Stimulated activated CD8-positive, alpha-beta memory T cell treated with anti-CD3 and anti-CD28 coated beads, Interleukin-4, amount 100 ng/mL, for 48 hours (primary cell): Measurements from ENCODE around the gene GPHA2.
"Not testable (repeated sequence)": the region's sequence is repeated elsewhere in the genome, so short reads cannot be mapped to it uniquely, and the experiment has no call there.

Source experiments
- DNase-seq: peaks from one replicate; pipeline ENCODE4 v3.0.0-alpha.2; 2020

GPHA2 gene, protein sequence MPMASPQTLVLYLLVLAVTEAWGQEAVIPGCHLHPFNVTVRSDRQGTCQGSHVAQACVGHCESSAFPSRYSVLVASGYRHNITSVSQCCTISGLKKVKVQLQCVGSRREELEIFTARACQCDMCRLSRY

DNA sequence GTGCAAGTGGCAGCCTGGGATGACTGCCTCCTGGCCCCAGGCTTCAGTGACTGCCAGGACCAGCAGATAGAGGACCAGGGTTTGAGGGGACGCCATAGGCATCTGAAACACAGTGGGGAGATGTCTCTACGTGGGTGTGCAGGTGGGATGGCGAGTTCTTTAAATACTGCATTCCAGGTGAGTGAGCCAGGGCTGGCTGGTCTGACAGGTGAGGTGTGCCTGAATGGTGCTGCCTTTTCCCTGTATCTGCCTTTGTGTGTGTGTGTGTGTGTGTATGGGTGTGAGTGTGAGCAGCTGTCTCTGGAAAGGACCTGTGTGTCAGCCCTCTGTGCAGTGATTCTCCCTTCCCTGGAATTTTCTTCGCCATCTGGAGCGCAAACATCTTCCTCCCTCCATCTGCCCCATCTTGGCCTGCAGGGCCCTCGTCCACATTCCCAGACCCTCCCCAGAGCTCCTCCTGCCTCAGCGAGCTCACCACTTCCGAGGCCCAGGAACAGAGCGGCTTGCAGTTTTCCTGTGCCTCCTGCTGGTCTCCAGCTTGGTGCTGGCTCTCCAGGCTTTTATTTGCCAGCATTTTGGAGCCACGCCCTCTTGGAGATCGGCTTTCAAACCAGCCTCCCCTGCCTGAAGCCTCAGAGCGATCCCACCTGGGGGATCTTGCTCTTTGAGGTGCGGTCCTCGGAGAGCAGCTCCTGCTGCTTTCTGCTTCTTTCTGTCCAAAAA is at the start of gene GPHA2:
Gene GPHA2, minus strand, starts transcription at position 535 of the 723 bp plus-strand sequence. Its CDS starts 433 bp downstream, at position 102.
- no peak for DNase-seq

DNA sequence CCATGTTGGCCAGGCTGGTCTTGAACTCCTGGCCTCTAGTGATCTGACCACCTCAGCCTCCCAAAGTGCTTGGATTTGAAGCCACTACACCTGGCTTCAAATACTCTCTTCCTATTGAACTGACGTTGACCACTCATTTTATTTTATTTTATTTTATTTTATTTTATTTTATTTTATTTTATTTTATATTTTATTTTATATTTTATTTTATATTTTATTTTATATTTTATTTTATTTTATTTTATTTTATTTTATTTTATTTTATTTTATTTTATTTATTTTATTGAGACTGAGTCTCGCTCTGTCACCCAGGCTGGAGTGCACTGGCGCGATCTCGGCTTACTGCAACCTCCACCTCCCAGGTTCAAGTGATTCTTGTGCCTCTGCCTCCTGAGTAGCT is 47.6 kb upstream of the GPHA2 start:
- not testable (repeated sequence) for DNase-seq

DNA sequence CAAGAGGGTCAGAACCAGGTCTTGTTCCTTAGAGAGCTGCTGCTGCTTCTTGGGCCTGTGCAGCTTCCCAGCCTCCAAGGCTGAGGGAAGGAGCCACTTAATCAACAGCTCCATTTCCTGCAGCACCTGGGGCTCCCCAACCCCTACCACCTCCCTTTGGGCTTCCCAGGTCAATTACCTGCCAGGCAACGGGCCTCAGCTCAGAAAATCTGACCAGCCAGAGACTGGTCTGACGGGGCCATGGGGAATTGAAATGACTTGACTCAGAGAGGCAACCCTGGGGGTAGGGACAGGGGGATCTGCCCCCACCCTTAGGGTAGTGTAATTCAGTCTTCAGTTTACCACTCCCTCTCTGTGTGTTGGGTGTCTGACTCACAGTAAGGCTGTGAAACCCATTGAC is 41.0 kb upstream of the GPHA2 start:
- no peak for DNase-seq

DNA sequence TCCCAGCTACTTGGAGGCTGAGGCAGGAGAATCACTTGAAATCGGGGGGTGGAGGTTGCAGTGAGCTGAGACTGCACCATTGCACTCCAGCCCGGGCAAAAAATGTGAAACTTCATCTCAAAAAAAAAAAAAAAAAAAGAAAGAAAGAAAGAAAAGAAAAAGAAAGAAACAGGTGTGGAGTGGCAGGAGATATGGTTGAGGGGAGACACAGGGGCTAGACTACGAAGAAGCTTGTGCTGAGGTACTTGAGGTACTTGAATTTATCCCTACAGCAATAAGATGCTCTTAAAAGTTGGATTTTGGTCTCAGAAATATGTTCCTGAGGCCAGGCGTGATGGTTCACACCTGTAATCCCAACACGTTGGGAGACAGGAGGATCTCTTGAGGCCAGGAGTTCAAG is 38.4 kb upstream of the GPHA2 start:
- no peak for DNase-seq

DNA sequence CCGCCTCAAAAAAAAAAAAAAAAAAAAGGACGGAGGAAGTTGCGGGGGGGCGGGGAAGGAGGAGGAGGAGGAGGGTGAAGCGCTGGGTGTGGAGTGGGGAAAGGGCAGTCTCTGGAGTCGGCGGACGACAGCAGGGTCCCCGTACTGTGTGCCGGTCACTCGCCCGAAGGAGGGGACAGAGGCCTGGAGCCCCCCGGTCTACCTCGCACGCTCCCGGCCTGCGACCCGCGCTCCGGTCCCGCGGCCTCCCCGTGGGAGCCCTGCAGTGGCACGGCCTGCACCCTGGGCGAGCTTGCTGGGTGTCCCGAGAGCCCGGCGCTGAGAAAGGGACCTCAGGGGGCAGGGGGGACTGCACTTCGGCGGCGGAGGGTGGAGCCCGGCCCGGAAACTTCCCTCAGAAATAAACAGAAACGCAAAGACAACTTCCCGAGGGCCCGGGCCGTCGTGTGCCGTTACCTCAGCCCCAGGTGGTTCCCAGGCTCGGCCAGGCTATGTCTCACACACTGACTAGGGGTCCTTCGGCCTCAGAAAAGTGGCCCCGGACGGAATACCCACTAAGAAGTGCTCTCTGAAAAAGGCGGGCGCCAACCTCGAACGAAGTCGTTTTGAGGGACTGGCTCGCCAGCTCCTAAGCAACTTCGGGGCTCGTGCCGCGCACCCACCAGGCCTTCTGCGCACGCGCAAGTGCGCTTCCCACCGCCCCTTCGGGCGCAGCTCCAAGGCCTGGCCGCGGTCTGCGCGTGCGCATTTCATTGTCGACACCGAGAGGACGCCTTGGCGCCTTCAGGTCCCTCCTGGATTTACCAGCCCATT is 35.9 kb upstream of the GPHA2 start, which contains the start of gene MAJIN:
Gene MAJIN, minus strand, starts transcription at position 688 of the 813 bp plus-strand sequence. CDS start 12,703 bp downstream, outside the sequence.
- peak; percentile 92 for DNase-seq

DNA sequence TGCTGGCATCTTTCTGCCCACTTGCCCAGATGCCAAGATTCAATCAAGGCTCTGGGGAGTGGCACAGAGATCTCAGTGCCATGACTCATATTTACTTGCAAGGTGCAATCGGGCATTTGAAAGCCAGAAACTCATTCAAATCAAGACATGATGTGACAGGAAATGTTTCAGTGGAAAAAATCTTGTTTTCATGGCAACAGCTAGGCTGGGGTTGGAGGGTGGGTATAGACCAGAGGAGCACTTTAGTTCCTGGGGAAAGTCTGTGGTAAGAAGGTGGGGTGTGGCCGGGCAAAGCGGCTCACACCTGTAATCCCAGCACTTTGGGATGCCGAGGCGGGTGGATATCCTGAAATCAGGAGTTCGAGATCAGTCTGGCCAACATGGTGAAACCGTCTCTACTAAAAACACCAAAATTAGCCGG is 35.0 kb upstream of the GPHA2 start:
- peak; percentile 55 for DNase-seq

DNA sequence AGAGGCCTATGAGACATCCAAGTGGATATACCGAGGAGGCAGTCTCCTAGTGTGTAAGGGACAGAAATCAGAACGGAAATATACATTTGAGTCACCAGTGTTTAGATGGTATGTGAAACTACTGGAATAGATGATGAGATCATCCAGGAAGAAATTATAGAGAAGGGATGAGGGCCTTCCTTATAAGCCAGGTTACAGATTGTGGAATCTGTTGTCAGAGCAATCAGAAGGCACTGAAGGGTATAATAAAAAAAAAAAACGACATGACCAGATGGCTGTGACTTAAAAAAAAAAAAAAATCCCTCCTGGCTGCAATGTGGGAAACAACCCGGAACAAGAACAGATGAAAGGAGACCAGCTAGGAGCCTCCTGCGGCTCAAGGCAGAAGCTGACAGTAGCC is 33.5 kb upstream of the GPHA2 start:
- DNase-seq: no peak

DNA sequence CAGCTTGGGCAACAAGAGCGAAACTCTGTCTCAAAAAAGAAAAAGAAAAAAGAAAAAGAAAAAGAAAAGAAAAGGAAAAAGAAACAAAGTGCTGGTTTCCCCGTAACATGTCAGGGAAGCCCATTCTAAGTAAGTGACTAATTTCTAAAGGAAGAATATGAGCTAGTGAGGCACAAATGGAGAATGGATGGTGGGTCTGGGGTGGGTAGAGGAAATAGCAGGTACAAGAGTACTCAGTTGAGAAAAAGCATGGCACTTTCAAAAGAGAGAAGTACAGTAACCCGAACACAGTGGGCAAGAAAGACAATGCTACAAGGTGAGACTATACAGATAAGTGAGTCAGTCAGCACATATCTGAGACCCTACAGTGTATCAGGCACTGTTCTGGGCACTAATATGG is 31.7 kb upstream of the GPHA2 start:
- no peak for DNase-seq

DNA sequence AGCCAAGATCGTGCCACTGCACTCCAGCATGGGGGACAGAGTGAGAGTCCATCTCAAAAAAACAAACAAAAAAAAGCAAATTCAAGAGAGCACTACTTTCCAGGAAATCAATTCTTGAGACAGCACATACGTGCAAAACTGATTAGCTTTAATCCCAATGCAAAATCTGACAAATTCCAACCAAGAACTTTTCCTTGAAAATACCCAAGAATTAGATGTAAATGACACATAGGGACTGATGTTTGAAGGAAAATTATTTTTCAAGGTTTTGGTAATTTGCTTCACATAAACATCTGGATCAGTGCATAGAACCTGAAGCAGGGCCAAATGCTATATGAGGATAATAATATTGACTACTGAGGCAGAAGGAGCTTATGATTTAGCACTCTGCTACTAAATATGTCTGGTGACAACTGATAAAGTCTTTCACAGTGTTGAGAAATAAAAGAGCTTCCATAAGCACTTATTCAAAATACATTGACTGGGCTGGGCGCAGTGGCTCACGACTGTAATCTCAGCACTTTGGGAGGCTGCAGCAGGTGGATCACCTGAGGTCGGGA is 27.5 kb upstream of the GPHA2 start:
- no peak for DNase-seq

DNA sequence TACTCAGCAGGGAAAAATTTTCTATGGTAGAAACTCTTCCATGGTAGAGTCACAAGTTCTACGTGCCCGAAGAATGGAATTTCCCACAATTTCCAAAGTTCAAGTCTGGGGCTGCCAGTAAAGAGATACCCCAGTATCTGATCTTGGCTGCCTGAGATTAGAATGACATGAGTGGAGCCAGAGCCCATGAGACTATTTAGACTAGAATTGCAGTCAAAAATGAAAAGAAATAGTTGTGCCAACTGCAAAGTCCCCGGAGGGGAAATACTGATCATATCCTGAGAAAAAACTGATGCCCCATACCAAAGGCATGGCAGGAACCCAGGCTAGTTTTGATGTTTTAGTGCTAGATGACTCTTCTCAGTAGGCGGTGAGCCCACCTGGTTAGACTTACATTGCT is 25.0 kb upstream of the GPHA2 start:
- DNase-seq: no peak

DNA sequence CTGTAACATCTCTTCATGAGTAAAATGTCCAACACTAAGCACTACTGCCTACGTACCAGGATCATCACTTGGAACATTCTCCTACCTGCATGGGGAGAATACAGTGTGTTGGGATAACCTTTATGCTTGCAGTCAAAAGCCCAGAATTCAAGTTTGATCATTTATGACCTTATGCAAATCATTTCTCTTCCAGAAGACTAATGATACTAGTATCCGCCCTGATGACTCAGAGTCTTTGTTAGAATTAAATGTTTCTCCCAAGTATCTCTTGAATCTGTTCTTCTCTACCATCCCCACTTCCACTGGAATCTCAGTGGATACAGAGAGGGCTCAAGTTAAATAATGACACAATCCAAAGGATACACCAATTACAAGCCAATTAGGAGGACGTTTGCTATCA is 23.8 kb upstream of the GPHA2 start:
- no peak for DNase-seq

DNA sequence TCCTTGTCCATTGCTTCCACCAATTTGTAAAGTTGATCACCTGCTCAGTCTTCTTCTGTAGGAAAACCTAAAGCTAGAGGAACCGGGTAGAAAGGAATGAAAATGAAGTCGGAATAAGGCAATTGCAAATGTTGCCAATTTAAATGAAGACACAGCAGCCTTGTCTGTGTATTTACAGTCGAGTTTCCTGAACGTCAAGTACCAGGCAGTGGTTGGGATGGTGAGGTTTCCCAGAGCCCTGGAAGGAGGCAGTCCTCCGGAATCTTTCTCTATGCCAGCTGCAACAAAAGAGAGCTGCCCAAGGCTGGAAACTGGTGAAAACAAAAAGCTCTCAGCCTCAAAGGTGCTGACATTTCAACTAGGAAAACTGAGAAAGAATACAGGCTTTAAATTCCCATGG is 18.5 kb upstream of the GPHA2 start:
- DNase-seq: no peak

DNA sequence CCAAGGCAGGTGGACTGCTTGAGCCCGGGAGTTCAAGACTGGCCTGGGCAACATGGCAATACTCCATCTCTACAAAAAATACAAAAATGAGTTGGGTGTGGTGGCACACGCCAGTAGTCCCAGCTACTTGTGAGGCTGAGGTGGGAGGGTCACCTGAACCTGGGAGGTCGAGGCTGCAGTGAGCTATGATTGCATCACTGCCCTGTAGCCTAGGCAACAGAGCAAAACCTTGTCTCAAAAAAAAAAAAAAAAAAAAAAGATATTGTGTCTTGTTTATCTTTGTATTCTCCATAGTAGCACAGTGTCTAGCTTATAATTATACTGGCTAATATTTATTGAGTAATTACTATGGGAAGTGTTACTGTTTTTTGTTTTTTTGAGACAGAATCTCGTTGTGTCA is 15.8 kb upstream of the GPHA2 start:
- no peak for DNase-seq

DNA sequence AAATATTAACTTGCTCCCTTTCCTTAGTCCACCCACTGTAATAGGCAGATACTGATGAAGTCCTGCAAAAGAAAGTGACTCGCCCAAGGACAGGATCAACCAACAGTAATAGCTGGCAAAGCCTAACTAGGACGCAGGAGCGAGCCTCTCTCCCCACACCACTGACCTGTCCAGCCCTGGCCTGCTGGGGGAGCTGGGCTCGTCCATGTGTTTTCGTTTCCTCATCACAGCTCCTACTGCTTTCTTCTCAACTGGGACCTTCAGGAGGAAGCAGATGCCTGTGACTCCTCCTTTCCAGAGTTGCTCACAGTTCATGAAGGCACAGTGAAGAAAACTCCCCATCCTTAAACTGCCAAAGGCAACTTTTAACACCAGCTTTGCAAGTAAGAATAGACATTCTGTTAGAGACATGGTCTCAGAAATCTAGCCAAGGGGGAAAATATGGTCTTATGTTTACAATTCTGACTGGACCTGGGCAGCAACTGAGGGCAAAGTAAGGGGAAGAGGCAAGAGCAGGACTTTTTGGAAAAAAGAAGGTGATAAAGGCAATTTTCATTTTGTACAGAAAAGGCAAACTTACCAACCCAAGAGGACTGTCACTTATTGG is 11.6 kb upstream of the GPHA2 start:
- DNase-seq: no peak

DNA sequence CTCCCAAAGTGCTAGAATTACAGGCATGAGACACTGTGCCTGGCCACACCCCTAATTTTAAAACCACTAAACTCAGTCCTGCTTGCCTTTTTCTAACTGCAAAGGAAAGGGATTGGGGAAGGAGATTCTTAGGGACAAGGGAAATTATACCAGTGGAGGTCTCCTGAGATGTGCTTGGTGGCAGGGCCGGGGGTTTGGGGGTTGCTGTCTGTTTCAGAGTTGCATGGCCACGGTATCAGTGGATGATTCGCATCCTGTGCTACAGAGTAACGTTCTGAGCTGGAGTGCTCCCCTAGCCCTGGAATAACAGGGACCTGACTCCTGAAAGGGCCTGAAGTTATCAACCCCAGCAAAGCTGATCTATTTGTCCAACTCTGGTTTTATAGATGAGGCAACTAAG is 846 bp upstream of the GPHA2 start:
- no peak for DNase-seq

DNA sequence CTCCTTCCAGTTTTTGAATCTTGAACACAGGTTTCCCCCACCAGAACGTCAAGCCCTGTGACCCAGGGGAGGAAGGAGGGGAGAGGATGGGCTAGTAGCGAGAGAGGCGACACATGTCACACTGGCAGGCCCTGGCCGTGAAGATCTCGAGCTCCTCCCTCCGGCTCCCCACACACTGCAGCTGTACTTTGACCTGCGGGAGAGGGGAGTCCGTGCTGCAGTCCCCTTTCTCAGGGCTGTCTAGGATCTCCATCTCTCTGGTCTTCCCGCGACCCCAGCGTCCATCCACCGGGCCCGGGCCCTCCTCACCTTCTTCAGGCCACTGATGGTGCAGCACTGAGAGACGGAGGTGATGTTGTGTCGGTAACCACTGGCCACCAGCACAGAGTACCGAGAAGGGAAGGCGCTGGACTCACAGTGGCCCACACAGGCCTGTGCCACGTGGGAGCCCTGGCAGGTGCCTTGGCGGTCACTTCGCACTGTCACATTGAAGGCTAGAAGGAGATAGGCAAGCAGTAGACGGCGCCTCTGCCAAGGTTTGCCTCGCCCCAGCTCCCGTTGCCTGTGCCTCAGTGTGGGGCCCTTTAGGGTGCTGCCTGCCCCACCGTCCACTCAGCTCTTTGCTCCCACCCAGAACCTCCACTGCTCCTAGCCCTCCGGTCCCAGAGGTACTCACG is 873 bp downstream of the GPHA2 start:
- no peak for DNase-seq

DNA sequence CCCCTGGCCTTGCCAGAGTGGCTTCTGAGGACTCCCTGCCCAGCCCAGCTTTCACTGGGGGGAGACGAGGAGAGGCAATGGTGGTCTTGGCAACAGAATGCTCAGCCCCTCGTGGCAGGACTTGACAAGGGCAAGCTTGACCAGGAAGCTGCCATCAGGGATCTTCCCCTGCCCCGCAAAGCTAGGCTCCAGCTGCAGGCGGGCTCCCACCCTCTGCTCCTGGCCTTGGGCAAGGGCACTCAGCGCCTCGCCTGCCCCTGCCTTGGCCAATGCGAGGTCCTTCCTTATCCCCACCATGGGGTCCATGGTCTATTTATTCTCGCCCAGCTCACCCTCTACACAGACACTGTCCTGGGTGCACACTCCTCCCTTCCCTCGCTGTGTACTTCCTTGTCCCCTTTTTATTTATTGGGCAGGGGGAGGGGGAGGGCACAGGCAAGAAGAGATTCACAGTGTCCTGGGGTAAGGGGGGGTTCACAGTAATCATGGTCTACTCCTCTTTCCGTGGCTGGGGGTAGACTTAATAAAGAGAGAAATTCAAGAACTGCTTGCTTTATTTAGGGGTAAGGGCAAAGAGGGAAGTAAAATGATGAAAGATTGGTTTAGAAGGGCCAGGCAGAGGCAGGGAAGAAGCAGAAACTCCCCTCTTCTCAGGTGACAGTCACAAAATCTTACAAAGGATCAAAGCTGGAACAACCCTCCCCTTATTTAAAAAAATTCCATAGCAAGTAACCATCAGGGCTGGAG is 1.6 kb downstream of the GPHA2 start:
- DNase-seq: no peak

DNA sequence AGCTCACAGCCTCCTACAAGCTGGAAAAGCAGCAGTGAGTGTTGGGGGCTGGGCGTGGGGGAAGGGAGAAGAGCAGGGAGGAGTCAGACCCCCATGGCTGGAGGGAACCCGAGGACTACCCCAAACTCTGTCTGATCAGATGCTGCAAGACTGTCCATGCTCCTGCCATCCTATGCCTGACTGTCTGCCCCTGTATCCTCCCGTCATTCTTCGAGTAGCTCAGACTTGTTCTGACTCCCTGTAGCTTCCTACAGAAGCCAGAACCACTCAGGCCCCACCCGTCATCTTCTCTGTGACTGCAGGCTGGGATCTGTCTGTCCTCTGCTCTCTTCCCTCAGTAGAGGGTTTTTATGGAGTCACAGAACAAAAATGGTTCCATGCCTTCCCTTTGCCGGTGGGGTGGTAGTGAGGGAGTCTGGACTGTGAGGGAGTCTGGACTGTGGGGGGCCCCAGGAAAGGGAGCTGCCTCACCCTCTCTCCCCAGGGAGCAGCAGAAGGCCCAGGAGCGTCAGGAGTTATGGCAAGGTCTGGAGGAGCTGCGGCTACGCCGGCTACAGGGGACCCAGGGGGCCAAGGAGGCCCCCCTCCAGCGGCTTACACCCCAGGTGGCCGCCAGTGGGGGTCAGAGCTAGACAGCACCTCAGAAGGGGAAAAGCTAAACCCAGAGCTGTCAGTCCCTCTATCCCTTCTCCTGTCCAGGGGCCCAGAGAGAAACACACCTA is 2.3 kb downstream of the GPHA2 start:
- DNase-seq: no peak

DNA sequence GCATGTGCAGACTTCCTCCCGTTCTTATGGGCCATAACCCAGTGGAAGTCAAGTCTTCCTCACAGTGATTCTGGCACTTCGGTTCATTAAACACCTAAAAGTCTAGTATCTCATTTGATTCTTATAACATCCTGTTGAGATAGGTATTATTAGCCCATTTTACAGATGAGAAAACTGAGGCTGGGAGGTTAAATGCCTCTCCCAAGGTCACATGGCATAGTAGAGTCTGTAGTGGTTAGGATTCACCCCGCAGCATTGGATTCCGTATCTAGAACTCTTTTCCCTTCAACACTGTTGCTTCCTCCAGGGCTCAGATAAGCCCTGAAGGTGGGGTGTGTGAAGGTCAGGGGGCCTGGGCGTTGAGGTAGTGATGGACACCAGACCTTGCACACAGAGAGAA is 3.4 kb downstream of the GPHA2 start:
- no peak for DNase-seq

DNA sequence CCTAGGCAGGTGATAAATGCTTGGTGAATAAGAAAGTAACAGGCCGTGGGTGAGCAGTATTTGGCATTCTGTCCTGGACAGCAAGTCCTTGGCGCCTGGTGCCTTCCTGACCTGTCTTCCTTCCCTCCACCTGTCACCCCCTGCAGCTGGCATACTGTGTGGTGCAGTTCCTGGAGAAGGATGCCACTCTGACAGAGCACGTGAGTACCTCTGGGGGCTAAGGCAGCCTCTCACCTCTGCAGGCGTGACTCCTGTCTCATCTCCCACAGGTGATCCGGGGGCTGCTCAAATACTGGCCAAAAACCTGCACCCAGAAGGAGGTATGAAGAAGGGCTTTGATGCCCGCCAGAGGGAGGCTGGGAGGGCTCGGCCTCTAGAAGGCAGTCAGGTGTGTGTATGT is 4.4 kb downstream of the GPHA2 start:
- no peak for DNase-seq

DNA sequence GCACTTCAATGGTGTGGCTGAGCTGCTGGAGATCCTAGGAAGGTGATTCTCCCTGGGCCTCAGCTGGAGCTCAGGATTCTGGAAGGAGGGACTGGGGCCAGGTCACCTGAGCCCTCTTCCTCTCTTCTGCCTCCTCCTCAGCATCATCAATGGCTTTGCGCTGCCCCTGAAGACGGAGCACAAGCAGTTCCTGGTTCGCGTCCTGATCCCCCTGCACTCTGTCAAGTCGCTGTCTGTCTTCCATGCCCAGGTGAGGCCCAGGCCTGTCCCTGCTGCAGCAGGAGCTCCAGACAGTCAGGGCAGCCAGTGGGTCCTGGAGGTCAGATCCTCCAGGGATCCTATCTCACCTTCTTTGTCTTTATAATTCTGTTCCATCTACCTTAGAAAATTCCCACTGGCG is 5.4 kb downstream of the GPHA2 start:
- no peak for DNase-seq
